Caco-2 (cell line): ENCODE data around the gene JAKMIP3. TPM values are rescaled to one million over a fixed set of nuclear protein-coding genes. Genes with fewer than 3 reads are reported as not detected.

Source experiments
- BruUV-seq: library from RNA; stranded (reverse); fragments of 400-500 nt; replicated peaks from 2 replicates; lab custom pipeline; 2021; lab: Mats Ljungman, UMichigan
- CTCF ChIA-PET: fragments of 300-600 bp; sonication (Branson Sonifier 250); formaldehyde crosslinking; loops from one replicate; lab custom pipeline; 2022; ENCODE audit warnings: antibody characterized with exemption; lab: Charles Lee
- POLR2A ChIA-PET: fragments of 300-600 bp; sonication (Branson Sonifier 250); formaldehyde crosslinking; loops from one replicate; lab custom pipeline; 2022; ENCODE audit warnings: antibody characterized with exemption; lab: Charles Lee
- DNase-seq, 2 experiments: peaks; one replicate each; pipeline versions ENCODE4 v3.0.0 to v3.0.0-alpha.2; 2020 to 2022
- H3K27me3 ChIP-seq: replicated peaks from 2 replicates; pipeline ENCODE4 v1.6.0; 2011; ENCODE audit warnings: low read length; ENCODE audit not compliant: control insufficient read depth, insufficient read depth
- H3K36me3 ChIP-seq: 2 replicates; pipeline ENCODE4 v1.5.1; 2011; ENCODE audit warnings: low read length; ENCODE audit not compliant: control insufficient read depth, insufficient read depth
- H3K4me1 ChIP-seq: fragments of 250-450 bp; sonication (Bioruptor Pico); 2 replicates; pipeline ENCODE4 v1.5.1; 2020; ENCODE audit warnings: mild to moderate bottlenecking
- H3K4me3 ChIP-seq: 2 replicates; pipeline ENCODE4 v1.5.1; 2011; ENCODE audit warnings: low read depth, mild to moderate bottlenecking, control low read depth, low read length
- H3K9me3 ChIP-seq: fragments of 250-450 bp; sonication (Bioruptor Pico); 2 replicates; pipeline ENCODE4 v1.5.1; 2020; ENCODE audit warnings: mild to moderate bottlenecking, moderate library complexity
- H3K27ac Mint-ChIP-seq: one replicate; pipeline ENCODE4 v1.8.0; 2022; ENCODE audit warnings: mixed read lengths; ENCODE audit not compliant: unreplicated experiment
- H3K27me3 Mint-ChIP-seq: one replicate; pipeline ENCODE4 v1.8.0; 2022; ENCODE audit warnings: mixed read lengths; ENCODE audit not compliant: insufficient read depth, unreplicated experiment
- H3K36me3 Mint-ChIP-seq: one replicate; pipeline ENCODE4 v1.8.0; 2022; ENCODE audit warnings: mild to moderate bottlenecking, mixed read lengths; ENCODE audit not compliant: insufficient read depth, unreplicated experiment
- H3K4me1 Mint-ChIP-seq: one replicate; pipeline ENCODE4 v1.8.0; 2022; ENCODE audit warnings: low read depth, mixed read lengths; ENCODE audit not compliant: unreplicated experiment
- H3K4me3 Mint-ChIP-seq: one replicate; pipeline ENCODE4 v1.8.0; 2022; ENCODE audit warnings: mild to moderate bottlenecking, moderate library complexity, mixed read lengths; ENCODE audit not compliant: unreplicated experiment
- H3K9me3 Mint-ChIP-seq: one replicate; pipeline ENCODE4 v1.8.0; 2022; ENCODE audit warnings: mixed read lengths; ENCODE audit not compliant: unreplicated experiment
- CTCF ChIP-seq, 2 experiments: fragments of 200-600 bp in 1 of 2; IDR thresholded peaks; 1 replicate in 1 of 2; 2 replicates in 1 of 2; pipeline versions ENCODE4 v1.5.1 to v1.8.0; 2011 to 2022; ENCODE audit warnings: antibody characterized with exemption in 1 of 2, control low read depth in 1 of 2, inconsistent platforms in 1 of 2, low read depth in 1 of 2, low read length in 1 of 2, mild to moderate bottlenecking in 1 of 2, moderate library complexity in 1 of 2; ENCODE audit not compliant: insufficient read depth in 1 of 2, severe bottlenecking in 1 of 2, unreplicated experiment in 1 of 2
- intact Hi-C: fragments of 100-400 bp; cut with micrococcal nuclease; formaldehyde crosslinking; loops from one replicate; pipeline ENCODE4 v1.10.0; 2022; ENCODE audit not compliant: unreplicated experiment
- total RNA-seq: library from RNA; stranded (reverse); gene quantifications from 2 replicates; pipeline ENCODE4 v1.2.3, GENCODE V29; 2022

Gene JAKMIP3
- total RNA-seq, 1 experiment from 2014 or later, result 0.50 TPM

DNA sequence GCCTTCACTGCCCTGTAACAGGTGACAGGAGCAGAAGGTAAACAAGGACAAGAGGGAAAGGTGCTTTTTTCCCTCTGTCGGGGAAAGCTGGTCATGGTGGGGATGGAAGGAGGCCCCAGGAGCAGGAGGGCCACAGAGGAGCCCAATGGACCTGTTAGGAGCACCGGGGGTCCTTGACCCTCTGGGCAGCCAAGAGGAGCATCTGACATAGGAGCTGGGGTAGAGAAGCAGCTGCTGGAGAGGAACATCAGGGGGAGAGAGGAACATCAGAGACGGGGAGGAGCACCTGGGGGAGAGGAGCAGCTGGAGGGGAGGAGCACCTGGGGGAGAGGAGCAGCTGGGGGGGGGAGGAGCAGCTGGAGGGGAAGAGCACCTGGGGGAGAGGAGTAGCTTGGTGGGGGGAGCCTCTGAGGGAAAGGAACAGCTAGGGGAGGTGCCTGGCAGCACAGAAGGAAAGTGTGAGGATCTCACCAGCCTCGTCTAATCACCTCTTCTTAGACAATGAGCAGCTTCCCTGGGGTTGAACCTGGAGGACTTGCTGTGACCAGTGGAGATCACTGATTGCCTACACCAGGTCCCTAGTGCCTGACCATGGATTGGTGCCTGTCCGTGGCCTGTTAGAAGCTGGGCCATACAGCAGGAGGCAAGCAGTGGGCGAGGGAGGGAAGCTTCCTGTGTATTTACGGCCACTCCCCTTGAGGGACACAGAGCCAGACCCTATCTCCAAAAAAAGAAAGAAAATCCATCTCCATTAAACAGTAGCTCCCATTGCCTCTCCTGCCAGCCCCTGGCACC, 37.6 kb downstream of the JAKMIP3 start:
- no peak for TF ChIP-seq CTCF (IDR thresholded peaks at IDR 0.05; ENCODE audit: insufficient read depth in 1 of 2, low read depth in 1 of 2, low read length in 1 of 2, severe bottlenecking in 1 of 2, unreplicated experiment in 1 of 2)
- DNase-seq, result peak in 1 of 2 experiments; percentile 27
- no peaks in the 10 kb centered on the region for H3K36me3 ChIP-seq
- ChIA-PET CTCF (no interaction called here), POLR2A (no interaction called here)
- H3K27ac Mint-ChIP-seq, result no peak overlapping the region
- intact Hi-C loops, result no loop called here
- H3K4me3 ChIP-seq, result no peak overlapping the region
- H3K36me3 Mint-ChIP-seq, result no peaks in the 10 kb centered on the region
- H3K27me3 Mint-ChIP-seq, result no peaks in the 10 kb centered on the region
- H3K4me3 Mint-ChIP-seq, result no peak overlapping the region
- no peaks in the 10 kb centered on the region for H3K4me1 Mint-ChIP-seq
- H3K27me3 ChIP-seq, result no peaks in the 10 kb centered on the region
- H3K4me1 ChIP-seq, result peaks cover 6% of the 10 kb centered on the region; the same call in 1 of the 2 replicates
- no peaks in the 10 kb centered on the region for H3K9me3 ChIP-seq
- BruUV-seq, result no TSS peak
- no peaks in the 10 kb centered on the region for H3K9me3 Mint-ChIP-seq

DNA sequence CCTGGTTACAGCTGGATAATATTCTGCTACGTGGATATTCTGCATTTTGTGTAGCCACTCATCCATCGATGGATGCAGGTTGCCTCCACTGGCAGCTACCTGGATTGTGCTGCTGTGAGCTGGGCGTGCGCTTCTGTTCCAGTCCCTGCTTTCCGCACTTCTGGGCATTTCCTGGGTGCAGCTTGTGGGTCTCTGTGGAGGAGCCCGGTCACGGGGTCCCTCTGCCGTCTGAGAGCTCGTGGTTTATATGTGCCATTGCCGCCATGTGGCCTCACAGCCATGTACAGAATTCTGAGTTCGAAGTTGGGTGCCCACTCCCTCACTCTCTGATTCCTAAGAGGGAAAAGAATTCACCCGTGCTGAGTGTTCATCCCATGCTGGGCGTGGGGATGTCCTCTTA, 38.3 kb downstream of the JAKMIP3 start:
- Mint-ChIP-seq H3K36me3 (no peaks in the 10 kb centered on the region), H3K9me3 (no peaks in the 10 kb centered on the region), H3K27ac (no peak overlapping the region), H3K27me3 (no peaks in the 10 kb centered on the region), H3K4me1 (no peaks in the 10 kb centered on the region), H3K4me3 (no peak overlapping the region)
- intact Hi-C loops, result no loop called here
- Histone ChIP-seq H3K36me3 (no peaks in the 10 kb centered on the region), H3K9me3 (no peaks in the 10 kb centered on the region), H3K4me1 (peaks cover 4% of the 10 kb centered on the region; the same call in 1 of the 2 replicates), H3K4me3 (no peak overlapping the region), H3K27me3 (no peaks in the 10 kb centered on the region)
- ChIA-PET CTCF (no interaction called here), POLR2A (interaction anchor here (0.6 kb wide), 1 partner anchor 555 kb away, joined by 3 read pairs; no protein-coding TSS in a partner anchor)
- BruUV-seq, result no TSS peak
- no peak for TF ChIP-seq CTCF (IDR thresholded peaks at IDR 0.05; ENCODE audit: insufficient read depth in 1 of 2, low read depth in 1 of 2, low read length in 1 of 2, severe bottlenecking in 1 of 2, unreplicated experiment in 1 of 2)
- peak in 1 of 2 experiments; percentile 14 for DNase-seq

DNA sequence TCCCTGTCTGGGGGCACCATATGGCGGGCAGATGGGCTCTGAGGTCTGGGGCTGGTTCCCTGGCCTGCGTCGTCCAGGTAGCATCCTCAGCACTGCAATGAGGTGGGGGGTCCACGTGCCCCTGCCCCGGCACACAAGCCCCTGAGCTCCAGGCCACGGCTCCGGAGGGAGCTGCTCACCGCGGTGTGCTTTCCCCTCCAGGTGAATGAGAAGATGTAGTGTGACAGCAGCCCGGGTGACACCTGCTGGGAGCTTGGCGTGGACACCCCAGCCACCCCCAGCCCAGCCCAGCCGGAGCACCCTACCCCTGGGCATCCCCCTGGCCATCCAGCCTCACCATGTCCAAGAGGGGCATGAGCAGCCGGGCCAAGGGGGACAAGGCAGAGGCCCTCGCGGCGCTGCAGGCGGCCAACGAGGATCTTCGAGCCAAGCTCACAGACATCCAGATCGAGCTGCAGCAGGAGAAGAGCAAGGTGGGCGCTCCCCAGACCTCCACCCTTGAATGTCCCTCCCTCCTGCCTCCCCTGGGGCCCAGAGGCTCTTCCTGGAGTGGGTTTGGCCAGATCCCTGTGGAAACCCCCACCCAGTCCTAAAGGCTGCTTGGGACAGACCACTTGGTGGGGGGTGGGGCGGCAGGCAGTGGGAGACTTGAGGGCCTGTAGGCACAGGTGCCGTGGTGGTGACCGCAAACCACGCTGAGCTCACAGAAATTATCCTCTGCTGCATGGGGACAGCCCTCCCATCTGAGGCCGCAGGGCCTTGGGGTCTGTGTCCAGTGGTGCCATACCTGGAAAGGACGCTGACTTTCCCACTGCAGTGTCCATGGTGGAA, 38.9 kb downstream of the JAKMIP3 start:
- H3K36me3 ChIP-seq, result no peaks in the 10 kb centered on the region
- no peaks in the 10 kb centered on the region for H3K27me3 ChIP-seq
- Mint-ChIP-seq H3K4me3 (no peak overlapping the region), H3K4me1 (no peaks in the 10 kb centered on the region), H3K36me3 (no peaks in the 10 kb centered on the region), H3K27me3 (no peaks in the 10 kb centered on the region), H3K9me3 (no peaks in the 10 kb centered on the region), H3K27ac (no peak overlapping the region)
- H3K4me1 ChIP-seq, result no peaks in the 10 kb centered on the region
- no peak overlapping the region for H3K4me3 ChIP-seq
- H3K9me3 ChIP-seq, result no peaks in the 10 kb centered on the region
- no TSS peak for BruUV-seq
- no peak for TF ChIP-seq CTCF (IDR thresholded peaks at IDR 0.05; ENCODE audit: insufficient read depth in 1 of 2, low read depth in 1 of 2, low read length in 1 of 2, severe bottlenecking in 1 of 2, unreplicated experiment in 1 of 2)
- ChIA-PET CTCF (no interaction called here), POLR2A (interaction anchor here (0.6 kb wide), 1 partner anchor 554 kb away, joined by 3 read pairs; no protein-coding TSS in a partner anchor)
- intact Hi-C loops, result no loop called here
- peak in 1 of 2 experiments; percentile 27 for DNase-seq
